Large intestine (tissue), 3 donors: Measurements from ENCODE around the gene TFAP2E. TPM values are rescaled to one million over a fixed set of nuclear protein-coding genes. Genes with fewer than 3 reads are reported as not detected.
A peak's percentile ranks its signal among the peaks of the same experiment; 100 is the strongest.

Experiments
- DNase-seq, 2 donors: peaks; one replicate each; pipeline versions ENCODE4 v3.0.0 to v3.0.0-alpha.2; 2013
- H3K27ac ChIP-seq: one replicate; pipeline ENCODE4 v1.5.1; 2013; ENCODE audit warnings: low read length
- H3K27me3 ChIP-seq: 2 replicates; pipeline ENCODE4 v1.6.1; 2013; ENCODE audit warnings: low read length; ENCODE audit not compliant: control insufficient read depth, insufficient read depth
- H3K36me3 ChIP-seq: 2 replicates; pipeline ENCODE4 v1.6.1; 2013; ENCODE audit warnings: low read length; ENCODE audit not compliant: control insufficient read depth, insufficient read depth
- H3K4me1 ChIP-seq: one replicate; pipeline ENCODE4 v1.6.1; 2013; ENCODE audit warnings: low read length; ENCODE audit not compliant: control insufficient read depth, insufficient read depth
- H3K4me3 ChIP-seq: one replicate; pipeline ENCODE4 v1.5.1; 2013; ENCODE audit warnings: low read length
- H3K9me3 ChIP-seq: one replicate; pipeline ENCODE4 v1.6.1; 2013; ENCODE audit warnings: mild to moderate bottlenecking, low read depth, low read length, moderate library complexity; ENCODE audit not compliant: control insufficient read depth
- WGBS: methylation state at CpG from one replicate; pipeline ENCODE4 v1.1.5; 2013; ENCODE audit warnings: low lambda C conversion rate; ENCODE audit not compliant: insufficient coverage; 5-methylcytosine and 5-hydroxymethylcytosine counted together
- polyA plus RNA-seq: library from polyadenylated mRNA; unstranded; fragments of 120-200 nt; gene quantifications from one replicate; pipeline ENCODE4 v1.2.1, GENCODE V29; 2013

TFAP2E gene
- polyA plus RNA-seq, 1 donor = 1.9 TPM

DNA sequence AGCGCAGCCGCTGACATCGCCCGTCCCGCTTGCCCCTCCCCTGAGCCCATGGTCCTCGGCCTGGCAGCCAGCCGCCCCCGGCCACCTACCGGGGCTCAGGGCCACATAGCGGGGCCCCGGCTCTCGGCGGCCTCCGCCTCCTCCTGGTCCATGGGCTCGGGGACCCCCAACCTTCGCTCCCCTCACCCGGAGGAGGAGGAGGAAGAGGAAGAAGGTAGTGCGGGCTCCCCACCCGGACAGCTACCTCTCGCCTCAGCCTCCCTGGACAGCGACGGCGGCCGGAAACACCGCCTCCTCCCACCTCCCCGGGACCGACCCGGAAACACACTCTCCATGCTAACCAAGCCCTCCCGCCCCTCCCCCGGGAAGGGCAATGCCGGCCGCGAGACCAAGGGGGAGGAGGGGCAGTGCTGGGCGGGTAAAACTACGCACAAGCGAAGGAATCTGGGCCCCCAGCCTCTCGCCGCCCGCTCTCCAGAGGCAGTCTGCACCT is 15.9 kb upstream of the TFAP2E start, which contains the start of gene KIAA0319L:
Gene KIAA0319L (minus strand): TSS at position 286 of the 493 bp plus-strand sequence. CDS start 2,912 bp downstream, outside the sequence.
- Histone ChIP-seq H3K4me3 (peak within 1 kb of the TSS; percentile 68), H3K27me3 (no peaks in the 10 kb centered on the region), H3K4me1 (peaks cover 18% of the 10 kb centered on the region), H3K27ac (peak within 1 kb of the TSS; percentile 90), H3K36me3 (peaks cover 25% of the 10 kb centered on the region), H3K9me3 (peaks cover 2% of the 10 kb centered on the region)
- WGBS = no CpG with 5 or more reads among the region's 39 CpGs
- DNase-seq = peak in 1 of 2 donors; percentile 37

- H3K36me3 ChIP-seq = peaks cover 19% of the 10 kb centered on the region
- WGBS = no CpG with 5 or more reads among the region's 58 CpGs
- H3K27ac ChIP-seq = peak within 1 kb of the TSS; percentile 90
- H3K4me3 ChIP-seq = peak within 1 kb of the TSS; percentile 68
- no peaks in the 10 kb centered on the region for H3K27me3 ChIP-seq
- DNase-seq = peak; percentile 95 to 99
- H3K4me1 ChIP-seq = peaks cover 18% of the 10 kb centered on the region
- H3K9me3 ChIP-seq = peaks cover 2% of the 10 kb centered on the region
Measured at GRCh38 chr1:35557611-35558373, 15.3 kb upstream of the TFAP2E start, which contains the start of gene NCDN. NCDN (plus strand) TSS chr1:35557799; CDS start chr1:35558191, 392 bp downstream.

DNA sequence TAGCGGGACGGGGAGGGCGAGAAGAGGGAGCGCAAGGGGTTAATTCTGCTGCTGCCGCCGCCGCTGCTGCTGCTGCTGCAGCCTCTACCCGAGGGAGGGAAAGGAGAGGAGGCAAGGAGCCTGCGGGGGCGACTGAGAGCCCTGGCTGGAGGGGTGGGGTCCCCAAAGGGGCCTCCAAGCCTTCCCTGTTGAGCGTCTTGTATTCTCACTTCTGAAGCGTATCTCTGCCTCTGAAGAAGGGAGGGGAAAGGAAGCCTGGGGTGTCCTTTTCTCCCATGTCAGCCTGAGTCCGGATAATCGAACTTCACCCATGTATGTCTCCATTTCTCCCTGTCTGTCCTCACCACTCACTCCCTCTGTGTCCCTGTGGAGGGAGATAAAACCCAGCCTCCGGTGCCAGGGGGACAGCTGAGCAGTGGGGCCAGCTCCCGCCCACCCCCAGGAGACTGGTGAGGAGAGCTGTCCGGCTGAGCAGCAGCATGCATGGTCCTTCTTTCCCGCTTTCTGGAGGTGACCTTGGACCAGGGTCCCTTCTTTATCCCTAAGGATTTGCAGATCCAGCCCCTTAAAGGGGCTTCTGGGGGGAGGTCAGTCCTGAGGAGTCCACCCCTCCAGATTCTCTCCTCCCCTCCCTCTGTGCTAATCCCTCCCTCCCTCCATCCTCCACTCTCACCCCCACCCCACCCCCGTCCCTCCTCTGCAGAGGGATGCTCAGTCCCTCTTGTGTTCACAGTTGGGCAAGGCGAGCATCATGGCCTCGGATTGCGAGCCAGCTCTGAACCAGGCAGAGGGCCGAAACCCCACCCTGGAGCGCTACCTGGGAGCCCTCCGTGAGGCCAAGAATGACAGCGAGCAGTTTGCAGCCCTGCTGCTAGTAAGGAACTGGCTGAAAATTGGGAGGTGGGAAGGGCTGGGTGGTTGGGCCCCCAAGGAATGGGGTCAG is 14.5 kb upstream of the TFAP2E start:
- no peaks in the 10 kb centered on the region for H3K27me3 ChIP-seq
- H3K27ac ChIP-seq = peak overlapping the region; percentile 90
- H3K4me3 ChIP-seq = peak overlapping the region; percentile 68
- peaks cover 18% of the 10 kb centered on the region for H3K4me1 ChIP-seq
- H3K9me3 ChIP-seq = peaks cover 2% of the 10 kb centered on the region
- no CpG with 5 or more reads among the region's 26 CpGs for WGBS
- DNase-seq = no peak
- H3K36me3 ChIP-seq = peaks cover 18% of the 10 kb centered on the region

GRCh38 chr1:35559317-35559944 is 13.7 kb upstream of the TFAP2E start:
- H3K36me3 ChIP-seq = peaks cover 18% of the 10 kb centered on the region
- peaks cover 13% of the 10 kb centered on the region for H3K4me1 ChIP-seq
- H3K27me3 ChIP-seq = no peaks in the 10 kb centered on the region
- WGBS = no CpG with 5 or more reads among the region's 7 CpGs
- no peak overlapping the region for H3K27ac ChIP-seq
- H3K4me3 ChIP-seq = no peak overlapping the region
- no peak for DNase-seq
- peaks cover 2% of the 10 kb centered on the region for H3K9me3 ChIP-seq

DNA sequence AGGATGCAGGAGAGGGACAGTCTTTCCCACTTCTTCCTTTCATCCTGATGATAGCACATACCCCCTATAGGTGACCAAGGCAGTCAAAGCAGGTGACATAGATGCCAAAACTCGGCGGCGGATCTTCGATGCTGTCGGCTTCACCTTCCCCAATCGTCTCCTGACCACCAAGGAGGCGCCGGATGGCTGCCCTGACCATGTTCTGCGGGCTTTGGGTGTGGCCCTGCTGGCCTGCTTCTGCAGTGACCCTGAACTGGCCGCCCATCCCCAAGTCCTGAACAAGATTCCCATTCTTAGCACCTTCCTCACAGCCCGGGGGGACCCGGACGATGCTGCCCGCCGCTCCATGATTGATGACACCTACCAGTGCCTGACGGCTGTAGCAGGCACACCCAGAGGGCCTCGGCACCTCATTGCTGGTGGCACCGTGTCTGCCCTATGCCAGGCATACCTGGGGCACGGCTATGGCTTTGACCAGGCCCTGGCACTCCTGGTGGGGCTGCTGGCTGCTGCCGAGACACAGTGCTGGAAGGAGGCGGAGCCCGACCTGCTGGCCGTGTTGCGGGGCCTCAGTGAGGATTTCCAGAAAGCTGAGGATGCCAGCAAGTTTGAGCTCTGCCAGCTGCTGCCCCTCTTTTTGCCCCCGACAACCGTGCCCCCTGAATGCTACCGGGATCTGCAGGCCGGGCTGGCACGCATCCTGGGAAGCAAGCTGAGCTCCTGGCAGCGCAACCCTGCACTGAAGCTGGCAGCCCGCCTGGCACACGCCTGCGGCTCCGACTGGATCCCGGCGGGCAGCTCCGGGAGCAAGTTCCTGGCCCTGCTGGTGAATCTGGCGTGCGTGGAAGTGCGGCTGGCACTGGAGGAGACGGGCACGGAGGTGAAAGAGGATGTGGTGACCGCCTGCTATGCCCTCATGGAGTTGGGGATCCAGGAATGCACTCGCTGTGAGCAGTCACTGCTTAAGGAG is 12.6 kb upstream of the TFAP2E start:
- no peak overlapping the region for H3K27ac ChIP-seq
- no peak for DNase-seq
- no peak overlapping the region for H3K4me3 ChIP-seq

DNA sequence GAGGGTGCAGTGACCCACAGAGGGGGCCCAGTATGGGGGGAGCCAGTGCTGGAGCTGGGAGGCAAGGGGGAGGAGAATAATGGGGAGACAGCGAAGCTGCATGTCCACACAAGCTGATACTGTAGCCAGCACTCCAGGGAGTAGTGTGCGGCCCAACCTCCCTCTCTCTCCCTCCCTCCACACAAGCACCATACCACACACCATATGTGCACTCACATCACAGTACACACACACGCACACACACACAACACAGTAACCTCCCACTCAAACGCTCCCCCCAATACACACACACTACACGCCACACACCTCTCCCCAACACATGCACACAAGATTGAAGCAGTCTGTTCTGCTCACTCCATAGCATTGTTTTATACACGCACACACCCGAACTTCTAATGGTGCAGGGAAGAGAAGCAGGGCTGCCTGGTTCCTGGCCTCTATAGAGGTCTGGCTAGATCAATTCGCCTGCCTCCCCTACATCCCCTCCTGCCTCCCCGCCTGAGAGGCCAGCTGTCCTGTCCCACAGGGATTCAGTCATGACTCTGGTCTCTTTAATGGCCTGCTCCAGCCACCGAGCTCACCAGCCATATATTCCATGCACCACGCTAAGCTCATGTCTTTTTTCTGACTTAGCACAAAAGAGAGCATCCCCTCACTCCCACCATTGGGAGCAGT is 11.7 kb upstream of the TFAP2E start:
- no peak for DNase-seq
- H3K27ac ChIP-seq = no peak overlapping the region
- peaks cover 2% of the 10 kb centered on the region for H3K9me3 ChIP-seq
- peaks cover 23% of the 10 kb centered on the region for H3K36me3 ChIP-seq
- H3K4me3 ChIP-seq = no peak overlapping the region
- no peaks in the 10 kb centered on the region for H3K4me1 ChIP-seq
- no peaks in the 10 kb centered on the region for H3K27me3 ChIP-seq
- WGBS = no CpG with 5 or more reads among the region's 11 CpGs

More for the DNA sequence above, 12.6 kb upstream of the TFAP2E start:
- Histone ChIP-seq H3K27me3 (no peaks in the 10 kb centered on the region), H3K4me1 (peaks cover 4% of the 10 kb centered on the region), H3K9me3 (peaks cover 2% of the 10 kb centered on the region), H3K36me3 (peaks cover 23% of the 10 kb centered on the region)
- WGBS = no CpG with 5 or more reads among the region's 44 CpGs

- Histone ChIP-seq H3K27me3 (no peaks in the 10 kb centered on the region), H3K9me3 (peaks cover 2% of the 10 kb centered on the region), H3K4me3 (no peak overlapping the region), H3K4me1 (no peaks in the 10 kb centered on the region), H3K27ac (no peak overlapping the region), H3K36me3 (peaks cover 25% of the 10 kb centered on the region)
- DNase-seq = no peak
- no CpG with 5 or more reads among the region's 15 CpGs for WGBS
Measured at GRCh38 chr1:35561972-35562680, 11.0 kb upstream of the TFAP2E start.

GRCh38 chr1:35563166-35563565 is 9.9 kb upstream of the TFAP2E start:
- no peak for DNase-seq
- no peak overlapping the region for H3K27ac ChIP-seq
- no peaks in the 10 kb centered on the region for H3K9me3 ChIP-seq
- H3K36me3 ChIP-seq = peaks cover 27% of the 10 kb centered on the region
- H3K27me3 ChIP-seq = no peaks in the 10 kb centered on the region
- WGBS = no CpG with 5 or more reads among the region's 12 CpGs
- no peaks in the 10 kb centered on the region for H3K4me1 ChIP-seq
- no peak overlapping the region for H3K4me3 ChIP-seq
